Neural progenitor cell (in vitro differentiated cells): ENCODE data around the gene INSRR.

ENCODE experiments used
- EZH2 ChIP-seq: fragments of 200-600 bp; sonication (generic); IDR thresholded peaks from 2 replicates; pipeline ENCODE4 v1.6.1; 2017; ENCODE audit warnings: antibody characterized with exemption, mild to moderate bottlenecking, moderate library complexity
- TF ChIP-seq, protein P1 (sequence below): fragments of 200-600 bp; sonication (generic); IDR thresholded peaks from 2 replicates; pipeline ENCODE4 v1.5.1; 2017; ENCODE audit warnings: antibody characterized with exemption, mild to moderate bottlenecking

DNA sequence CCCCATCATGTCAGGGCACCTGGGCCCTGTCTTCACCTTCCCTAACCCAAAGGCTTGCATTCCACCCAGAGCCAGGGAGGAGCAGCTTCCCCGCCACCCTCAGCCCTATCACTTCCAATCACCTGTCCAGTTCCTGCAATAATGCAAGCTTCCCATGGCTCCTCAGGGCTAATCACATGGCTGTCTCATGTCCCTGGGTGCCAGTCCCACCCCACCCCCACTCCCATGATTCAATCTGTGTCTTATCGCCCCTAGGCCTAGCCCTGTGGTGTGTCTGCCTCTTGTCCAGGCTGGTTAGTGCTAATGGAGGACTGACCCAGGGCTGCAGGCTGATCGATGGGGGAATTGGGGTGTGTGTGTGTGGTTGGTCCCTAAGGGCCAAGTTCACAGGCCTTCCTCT lies 23.6 kb upstream of the INSRR start:
- TF ChIP-seq, protein P1, sequence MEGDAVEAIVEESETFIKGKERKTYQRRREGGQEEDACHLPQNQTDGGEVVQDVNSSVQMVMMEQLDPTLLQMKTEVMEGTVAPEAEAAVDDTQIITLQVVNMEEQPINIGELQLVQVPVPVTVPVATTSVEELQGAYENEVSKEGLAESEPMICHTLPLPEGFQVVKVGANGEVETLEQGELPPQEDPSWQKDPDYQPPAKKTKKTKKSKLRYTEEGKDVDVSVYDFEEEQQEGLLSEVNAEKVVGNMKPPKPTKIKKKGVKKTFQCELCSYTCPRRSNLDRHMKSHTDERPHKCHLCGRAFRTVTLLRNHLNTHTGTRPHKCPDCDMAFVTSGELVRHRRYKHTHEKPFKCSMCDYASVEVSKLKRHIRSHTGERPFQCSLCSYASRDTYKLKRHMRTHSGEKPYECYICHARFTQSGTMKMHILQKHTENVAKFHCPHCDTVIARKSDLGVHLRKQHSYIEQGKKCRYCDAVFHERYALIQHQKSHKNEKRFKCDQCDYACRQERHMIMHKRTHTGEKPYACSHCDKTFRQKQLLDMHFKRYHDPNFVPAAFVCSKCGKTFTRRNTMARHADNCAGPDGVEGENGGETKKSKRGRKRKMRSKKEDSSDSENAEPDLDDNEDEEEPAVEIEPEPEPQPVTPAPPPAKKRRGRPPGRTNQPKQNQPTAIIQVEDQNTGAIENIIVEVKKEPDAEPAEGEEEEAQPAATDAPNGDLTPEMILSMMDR: no peak
- no peak for TF ChIP-seq EZH2
